SK-N-SH treated with all-trans-retinoic acid at 6 μM for 48 hours (cell line): Measurements from ENCODE around the gene EPC2.
"Not testable (repeated sequence)": the region's sequence is repeated elsewhere in the genome, so short reads cannot be mapped to it uniquely, and the experiment has no call there.

ENCODE experiments used
- ATAC-seq: fragments of 200-7000 bp; cut with Tn5 transposase; 3 replicates; pipeline ENCODE4 v1.9.1; 2020; ENCODE audit warnings: mild to moderate bottlenecking, moderate library complexity
- ARNTL ChIP-seq: fragments of 450-650 bp; formaldehyde crosslinking; IDR thresholded peaks from 2 replicates; pipeline ENCODE4 v1.5.0; 2020; ENCODE audit warnings: low read depth, mild to moderate bottlenecking, moderate library complexity, borderline replicate concordance
- BACH2 ChIP-seq: fragments of 250-450 bp; sonication (Bioruptor Pico); IDR thresholded peaks from 2 replicates; pipeline ENCODE4 v1.9.0; 2021; ENCODE audit warnings: mild to moderate bottlenecking, borderline replicate concordance
- CREB5 ChIP-seq: fragments of 250-450 bp; sonication (Bioruptor Pico); IDR thresholded peaks from 2 replicates; pipeline ENCODE4 v1.5.1; 2020; ENCODE audit warnings: low read depth, mild to moderate bottlenecking, moderate library complexity
- CSDC2 ChIP-seq: fragments of 250-450 bp; sonication (Bioruptor Pico); IDR thresholded peaks from 2 replicates; pipeline ENCODE4 v1.5.0; 2020; ENCODE audit warnings: mild to moderate bottlenecking, moderate library complexity
- ESRRG ChIP-seq: fragments of 250-450 bp; sonication (Bioruptor Pico); IDR thresholded peaks from 2 replicates; pipeline ENCODE4 v1.6.1; 2021; ENCODE audit warnings: mild to moderate bottlenecking
- GLIS3 ChIP-seq: fragments of 250-450 bp; sonication (Bioruptor Pico); IDR thresholded peaks from 2 replicates; pipeline ENCODE4 v1.5.0; 2020; ENCODE audit warnings: mild to moderate bottlenecking, moderate library complexity
- ISL1 ChIP-seq: fragments of 250-450 bp; sonication (Bioruptor Pico); IDR thresholded peaks from 2 replicates; pipeline ENCODE4 v2.1.2; 2022; ENCODE audit warnings: mild to moderate bottlenecking, moderate library complexity
- OSR1 ChIP-seq: fragments of 250-450 bp; sonication (Bioruptor Pico); IDR thresholded peaks from 2 replicates; pipeline ENCODE4 v1.8.0; 2022; ENCODE audit warnings: moderate library complexity, mild to moderate bottlenecking, inconsistent platforms
- POU6F1 ChIP-seq: fragments of 250-450 bp; sonication (Bioruptor Pico); IDR thresholded peaks from 2 replicates; pipeline ENCODE4 v1.8.0; 2021; ENCODE audit warnings: low read depth, mild to moderate bottlenecking, moderate library complexity, borderline replicate concordance
- PPARA ChIP-seq: fragments of 250-450 bp; sonication (Bioruptor Pico); IDR thresholded peaks from 2 replicates; pipeline ENCODE4 v1.5.0; 2020; ENCODE audit warnings: mild to moderate bottlenecking, borderline replicate concordance
- RARB ChIP-seq: fragments of 250-450 bp; sonication (Bioruptor Pico); IDR thresholded peaks from 2 replicates; pipeline ENCODE4 v1.8.0; 2021; ENCODE audit warnings: mild to moderate bottlenecking, moderate library complexity
- TCF4 ChIP-seq: fragments of 250-450 bp; sonication (Bioruptor Pico); IDR thresholded peaks from 2 replicates; pipeline ENCODE4 v1.8.0; 2021; ENCODE audit warnings: mild to moderate bottlenecking, moderate library complexity, borderline replicate concordance
- TOX ChIP-seq: fragments of 250-450 bp; sonication (Bioruptor Pico); IDR thresholded peaks from 2 replicates; pipeline ENCODE4 v1.8.0; 2021; ENCODE audit warnings: mild to moderate bottlenecking, moderate library complexity, borderline replicate concordance
- ZC3H10 ChIP-seq: fragments of 250-450 bp; sonication (Bioruptor Pico); IDR thresholded peaks from 2 replicates; pipeline ENCODE4 v1.5.1; 2021; ENCODE audit warnings: mild to moderate bottlenecking, moderate library complexity
- ZFP3 ChIP-seq: fragments of 250-450 bp; sonication (Bioruptor Pico); IDR thresholded peaks from 2 replicates; pipeline ENCODE4 v1.5.0; 2020; ENCODE audit warnings: mild to moderate bottlenecking, moderate library complexity
- ZFP30 ChIP-seq: fragments of 450-650 bp; formaldehyde crosslinking; IDR thresholded peaks from 2 replicates; pipeline ENCODE4 v1.5.0; 2022; ENCODE audit warnings: mild to moderate bottlenecking, moderate library complexity
- ZNF565 ChIP-seq: fragments of 450-650 bp; formaldehyde crosslinking; conservative IDR thresholded peaks from 2 replicates; pipeline ENCODE4 v1.5.0; 2020; ENCODE audit warnings: low read depth, mild to moderate bottlenecking, moderate library complexity
- ZNF70 ChIP-seq: fragments of 450-650 bp; formaldehyde crosslinking; IDR thresholded peaks from 2 replicates; pipeline ENCODE4 v1.5.0; 2020; ENCODE audit warnings: mild to moderate bottlenecking, moderate library complexity
- ZNF8 ChIP-seq: fragments of 450-650 bp; formaldehyde crosslinking; IDR thresholded peaks from 2 replicates; pipeline ENCODE4 v1.5.0; 2020; ENCODE audit warnings: mild to moderate bottlenecking, moderate library complexity
- TF ChIP-seq, protein P1 (sequence below): fragments of 250-450 bp; sonication (Bioruptor Pico); IDR thresholded peaks from 2 replicates; pipeline ENCODE4 v1.5.1; 2021; ENCODE audit warnings: mild to moderate bottlenecking, moderate library complexity
- TF ChIP-seq, protein P2 (sequence below): fragments of 250-450 bp; sonication (Bioruptor Pico); IDR thresholded peaks from 2 replicates; pipeline ENCODE4 v1.8.0; 2020; ENCODE audit warnings: mild to moderate bottlenecking, moderate library complexity, borderline replicate concordance

EPC2 gene

GRCh38 chr2:148674063-148675020 lies 29.8 kb downstream of the EPC2 start:
- no peak for ATAC-seq
- TF ChIP-seq ZFP3 (CRISPR knock-in tag) (no peak), ZNF8 (CRISPR knock-in tag) (no peak), ZC3H10 (CRISPR knock-in tag) (no peak), ARNTL (CRISPR knock-in tag) (no peak), BACH2 (no peak), ZFP30 (CRISPR knock-in tag) (no peak), RARB (CRISPR knock-in tag) (no peak), TCF4 (CRISPR knock-in tag) (no peak), ISL1 (CRISPR knock-in tag) (no peak), GLIS3 (CRISPR knock-in tag) (no peak), CREB5 (no peak), OSR1 (CRISPR knock-in tag) (no peak), ZNF565 (CRISPR knock-in tag) (no peak)
- TF ChIP-seq, protein P1, sequence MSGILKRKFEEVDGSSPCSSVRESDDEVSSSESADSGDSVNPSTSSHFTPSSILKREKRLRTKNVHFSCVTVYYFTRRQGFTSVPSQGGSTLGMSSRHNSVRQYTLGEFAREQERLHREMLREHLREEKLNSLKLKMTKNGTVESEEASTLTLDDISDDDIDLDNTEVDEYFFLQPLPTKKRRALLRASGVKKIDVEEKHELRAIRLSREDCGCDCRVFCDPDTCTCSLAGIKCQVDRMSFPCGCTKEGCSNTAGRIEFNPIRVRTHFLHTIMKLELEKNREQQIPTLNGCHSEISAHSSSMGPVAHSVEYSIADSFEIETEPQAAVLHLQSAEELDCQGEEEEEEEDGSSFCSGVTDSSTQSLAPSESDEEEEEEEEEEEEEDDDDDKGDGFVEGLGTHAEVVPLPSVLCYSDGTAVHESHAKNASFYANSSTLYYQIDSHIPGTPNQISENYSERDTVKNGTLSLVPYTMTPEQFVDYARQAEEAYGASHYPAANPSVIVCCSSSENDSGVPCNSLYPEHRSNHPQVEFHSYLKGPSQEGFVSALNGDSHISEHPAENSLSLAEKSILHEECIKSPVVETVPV: no peak

DNA sequence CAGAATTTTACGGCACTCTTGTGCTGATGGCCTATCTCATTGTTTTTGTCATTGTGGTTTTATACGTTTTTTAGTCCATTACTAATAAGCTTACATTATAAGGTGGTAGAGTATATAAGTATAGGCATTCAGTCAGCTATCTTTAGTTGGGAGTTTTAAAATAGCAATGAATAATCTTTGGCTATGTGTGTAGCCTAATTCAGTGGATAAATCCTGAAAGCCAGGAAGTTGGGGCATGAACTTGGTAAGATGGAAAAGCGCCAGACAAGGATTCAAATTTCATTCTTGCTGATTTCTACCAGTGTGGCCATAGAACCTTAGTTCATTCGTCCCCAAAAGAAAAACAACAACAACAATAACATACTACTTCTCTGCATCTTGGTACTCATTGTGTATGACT lies 31.2 kb downstream of the EPC2 start:
- ATAC-seq: no peak; the same call in 2 of the 3 replicates
- TF ChIP-seq, protein P1: no peak
- TF ChIP-seq PPARA (CRISPR knock-in tag) (no peak), ZNF565 (CRISPR knock-in tag) (no peak), ARNTL (CRISPR knock-in tag) (no peak), TCF4 (CRISPR knock-in tag) (no peak), ZFP3 (CRISPR knock-in tag) (no peak), ISL1 (CRISPR knock-in tag) (no peak), ZNF8 (CRISPR knock-in tag) (no peak), POU6F1 (CRISPR knock-in tag) (no peak), RARB (CRISPR knock-in tag) (no peak), TOX (no peak), ZC3H10 (CRISPR knock-in tag) (no peak), CSDC2 (no peak), GLIS3 (CRISPR knock-in tag) (no peak), ZFP30 (CRISPR knock-in tag) (no peak), ZNF70 (CRISPR knock-in tag) (no peak), CREB5 (no peak), ESRRG (CRISPR knock-in tag) (no peak)
- TF ChIP-seq, protein P2, sequence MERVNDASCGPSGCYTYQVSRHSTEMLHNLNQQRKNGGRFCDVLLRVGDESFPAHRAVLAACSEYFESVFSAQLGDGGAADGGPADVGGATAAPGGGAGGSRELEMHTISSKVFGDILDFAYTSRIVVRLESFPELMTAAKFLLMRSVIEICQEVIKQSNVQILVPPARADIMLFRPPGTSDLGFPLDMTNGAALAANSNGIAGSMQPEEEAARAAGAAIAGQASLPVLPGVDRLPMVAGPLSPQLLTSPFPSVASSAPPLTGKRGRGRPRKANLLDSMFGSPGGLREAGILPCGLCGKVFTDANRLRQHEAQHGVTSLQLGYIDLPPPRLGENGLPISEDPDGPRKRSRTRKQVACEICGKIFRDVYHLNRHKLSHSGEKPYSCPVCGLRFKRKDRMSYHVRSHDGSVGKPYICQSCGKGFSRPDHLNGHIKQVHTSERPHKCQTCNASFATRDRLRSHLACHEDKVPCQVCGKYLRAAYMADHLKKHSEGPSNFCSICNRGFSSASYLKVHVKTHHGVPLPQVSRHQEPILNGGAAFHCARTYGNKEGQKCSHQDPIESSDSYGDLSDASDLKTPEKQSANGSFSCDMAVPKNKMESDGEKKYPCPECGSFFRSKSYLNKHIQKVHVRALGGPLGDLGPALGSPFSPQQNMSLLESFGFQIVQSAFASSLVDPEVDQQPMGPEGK (CRISPR knock-in tag): no peak

GRCh38 chr2:148678302-148679179 lies 34.0 kb downstream of the EPC2 start:
- ATAC-seq: not testable (repeated sequence)
